ENCODE results near the gene KCNN3.

DNA sequence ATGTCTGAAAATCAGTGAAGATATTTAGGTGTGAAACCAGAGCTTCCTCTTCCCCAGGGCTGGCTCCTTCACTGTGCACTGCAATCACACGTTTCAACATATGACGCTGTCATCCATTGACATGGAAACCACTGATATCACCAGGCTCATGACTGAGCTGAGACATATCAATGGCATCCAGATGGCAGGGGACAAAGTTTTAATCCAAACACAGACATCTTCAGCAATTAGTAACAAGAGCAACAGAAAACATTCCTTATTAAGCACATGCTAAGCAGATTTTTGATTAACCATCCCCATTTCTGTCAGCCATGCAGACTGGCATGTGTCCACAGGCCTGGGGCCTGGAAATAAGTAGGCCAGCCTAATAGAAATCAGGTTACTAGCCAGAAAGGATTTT, 154.1 kb downstream of the KCNN3 start:
- TF ChIP-seq POLR2A (IDR thresholded peaks at IDR 0.05; ENCODE audit: control extremely low read depth in 1 of 2, low read depth in 2 of 2, low read length in 2 of 2) (no peak), EP300 (IDR thresholded peaks at IDR 0.05; ENCODE audit: borderline replicate concordance in 1 of 2, low read depth in 2 of 2, low read length in 2 of 2) (no peak), CREB1 (IDR thresholded peaks at IDR 0.05) (no peak), EZH2 (IDR thresholded peaks at IDR 0.05; ENCODE audit: low read depth, low read length, severe bottlenecking) (no peak), CBX8 (IDR thresholded peaks at IDR 0.05; ENCODE audit: borderline replicate concordance, low read depth, low read length) (no peak), KDM5A (IDR thresholded peaks at IDR 0.05; ENCODE audit: low read length) (no peak), EGR1 (IDR thresholded peaks at IDR 0.05; ENCODE audit: borderline replicate concordance, low read depth, low read length) (no peak), POLR2AphosphoS5 (IDR thresholded peaks at IDR 0.05; ENCODE audit: low read depth, low read length) (no peak), KDM1A (IDR thresholded peaks at IDR 0.05; ENCODE audit: borderline replicate concordance, low read length) (no peak), BCL11A (IDR thresholded peaks at IDR 0.05; ENCODE audit: low read depth in 2 of 2, low read length in 2 of 2) (no peak), RFX5 (IDR thresholded peaks at IDR 0.05; ENCODE audit: borderline replicate concordance, low read depth, low read length) (no peak), CHD2 (IDR thresholded peaks at IDR 0.05; ENCODE audit: low read length) (no peak), HDAC2 (IDR thresholded peaks at IDR 0.05; ENCODE audit: borderline replicate concordance in 1 of 2, low read depth in 2 of 2, low read length in 2 of 2) (no peak)
- TF ChIP-seq, protein P1, sequence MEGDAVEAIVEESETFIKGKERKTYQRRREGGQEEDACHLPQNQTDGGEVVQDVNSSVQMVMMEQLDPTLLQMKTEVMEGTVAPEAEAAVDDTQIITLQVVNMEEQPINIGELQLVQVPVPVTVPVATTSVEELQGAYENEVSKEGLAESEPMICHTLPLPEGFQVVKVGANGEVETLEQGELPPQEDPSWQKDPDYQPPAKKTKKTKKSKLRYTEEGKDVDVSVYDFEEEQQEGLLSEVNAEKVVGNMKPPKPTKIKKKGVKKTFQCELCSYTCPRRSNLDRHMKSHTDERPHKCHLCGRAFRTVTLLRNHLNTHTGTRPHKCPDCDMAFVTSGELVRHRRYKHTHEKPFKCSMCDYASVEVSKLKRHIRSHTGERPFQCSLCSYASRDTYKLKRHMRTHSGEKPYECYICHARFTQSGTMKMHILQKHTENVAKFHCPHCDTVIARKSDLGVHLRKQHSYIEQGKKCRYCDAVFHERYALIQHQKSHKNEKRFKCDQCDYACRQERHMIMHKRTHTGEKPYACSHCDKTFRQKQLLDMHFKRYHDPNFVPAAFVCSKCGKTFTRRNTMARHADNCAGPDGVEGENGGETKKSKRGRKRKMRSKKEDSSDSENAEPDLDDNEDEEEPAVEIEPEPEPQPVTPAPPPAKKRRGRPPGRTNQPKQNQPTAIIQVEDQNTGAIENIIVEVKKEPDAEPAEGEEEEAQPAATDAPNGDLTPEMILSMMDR (IDR thresholded peaks at IDR 0.05; ENCODE audit: control extremely low read depth in 1 of 3, insufficient read depth in 1 of 3, low read depth in 1 of 3, low read length in 3 of 3), result no peak
